ENCODE data around the gene HPCAL1. TPM values are rescaled to one million over a fixed set of nuclear protein-coding genes. Genes with fewer than 3 reads are reported as not detected.

The HPCAL1 gene
- total RNA-seq, 2 donors from 2014 or later: 44.2 TPM

DNA sequence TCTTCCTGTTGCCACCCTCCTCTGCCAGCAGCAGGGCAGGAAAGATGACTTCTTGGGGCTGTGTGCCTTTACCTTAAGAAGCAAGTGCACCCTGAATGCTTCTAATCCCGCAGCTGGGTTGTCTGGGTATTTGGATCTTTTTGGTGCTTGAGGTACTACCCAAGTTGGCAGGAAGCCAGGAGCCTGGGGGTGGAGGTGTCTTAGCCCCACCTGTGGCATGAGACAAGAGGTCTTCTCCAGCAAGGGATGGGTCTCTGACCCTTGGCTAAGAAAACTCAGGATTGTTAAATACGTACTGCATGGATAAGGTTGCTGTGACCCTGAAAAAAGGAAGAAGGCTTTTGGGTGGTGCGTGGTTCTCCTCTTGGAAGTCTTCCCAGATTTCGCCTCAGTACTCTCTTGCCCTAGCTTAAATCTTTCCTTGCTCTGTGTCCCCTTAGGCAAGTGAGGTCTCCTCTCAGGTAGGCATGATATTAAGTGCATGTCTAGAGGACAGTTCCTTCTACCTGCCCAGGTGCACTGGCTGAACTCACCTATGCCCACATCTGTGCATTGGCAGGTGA lies 4.3 kb downstream of the HPCAL1 start:
- H3K9me3 ChIP-seq (ENCODE audit: control insufficient read depth, low read length, poor library complexity, severe bottlenecking): no peaks in the 10 kb centered on the region
- Mint-ChIP-seq H3K4me1 (peaks cover 29% of the 10 kb centered on the region), H3K36me3 (ENCODE audit: low read depth) (no peaks in the 10 kb centered on the region), H3K4me3 (peak overlapping the region; percentile 9), H3K27me3 (no peaks in the 10 kb centered on the region), H3K27ac (peak overlapping the region; percentile 8)
- DNase-seq: no peak
- no peak for ATAC-seq

DNA sequence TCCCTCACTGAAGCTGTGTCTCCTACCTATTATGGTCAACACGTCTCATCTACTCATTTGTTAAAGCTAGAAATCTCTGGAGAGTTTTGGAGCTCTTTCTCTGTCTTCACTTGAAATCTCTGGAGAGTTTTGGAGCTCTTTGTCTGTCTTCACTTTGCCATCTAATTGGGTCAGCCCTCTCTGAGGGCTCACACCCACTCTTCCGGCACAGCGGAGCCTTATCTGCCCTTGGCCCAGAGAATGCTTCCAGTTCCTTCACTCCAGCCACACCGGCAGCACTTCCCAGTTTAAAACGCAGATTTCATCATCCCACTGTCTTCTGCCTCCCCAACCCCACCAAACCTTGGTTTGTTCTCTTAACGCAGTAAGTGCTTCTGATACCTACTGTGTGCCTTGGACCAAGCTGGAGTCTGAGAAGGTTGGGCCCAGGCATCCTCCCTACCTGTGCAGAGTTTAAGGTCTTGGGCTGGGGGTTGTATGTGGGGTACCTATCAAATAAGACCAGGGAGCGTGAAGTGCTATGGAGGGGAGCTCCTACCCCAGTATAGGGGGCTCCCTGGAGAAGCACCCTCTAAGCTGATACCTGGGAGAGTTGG lies 5.0 kb downstream of the HPCAL1 start:
- Mint-ChIP-seq H3K27ac (peak overlapping the region; percentile 8), H3K36me3 (ENCODE audit: low read depth) (no peaks in the 10 kb centered on the region), H3K4me3 (no peak overlapping the region), H3K4me1 (peaks cover 29% of the 10 kb centered on the region), H3K27me3 (no peaks in the 10 kb centered on the region)
- H3K9me3 ChIP-seq (ENCODE audit: control insufficient read depth, low read length, poor library complexity, severe bottlenecking): no peaks in the 10 kb centered on the region
- ATAC-seq (no peak), DNase-seq (no peak)

DNA sequence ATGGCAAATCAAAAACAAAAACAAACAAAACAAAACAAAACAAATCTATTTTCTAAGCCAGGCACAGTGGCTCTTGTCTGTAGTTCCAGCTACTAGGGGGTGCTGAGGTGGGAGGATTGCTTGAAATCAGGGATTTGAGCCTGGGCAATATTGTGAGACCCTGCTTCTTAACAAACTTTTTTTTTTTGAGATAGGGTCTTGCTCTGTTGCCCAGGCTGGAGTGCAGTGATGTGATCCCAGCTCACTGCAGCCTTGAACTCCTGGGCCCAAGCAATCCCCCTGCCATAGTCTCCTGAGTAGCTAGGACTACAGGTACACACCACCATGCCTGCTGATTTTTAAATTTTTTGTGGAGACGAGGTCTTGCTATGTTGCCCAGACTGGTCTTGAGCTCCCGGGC lies 6.2 kb downstream of the HPCAL1 start:
- Mint-ChIP-seq H3K27ac (no peak overlapping the region), H3K4me1 (peaks cover 29% of the 10 kb centered on the region), H3K36me3 (ENCODE audit: low read depth) (no peaks in the 10 kb centered on the region)

DNA sequence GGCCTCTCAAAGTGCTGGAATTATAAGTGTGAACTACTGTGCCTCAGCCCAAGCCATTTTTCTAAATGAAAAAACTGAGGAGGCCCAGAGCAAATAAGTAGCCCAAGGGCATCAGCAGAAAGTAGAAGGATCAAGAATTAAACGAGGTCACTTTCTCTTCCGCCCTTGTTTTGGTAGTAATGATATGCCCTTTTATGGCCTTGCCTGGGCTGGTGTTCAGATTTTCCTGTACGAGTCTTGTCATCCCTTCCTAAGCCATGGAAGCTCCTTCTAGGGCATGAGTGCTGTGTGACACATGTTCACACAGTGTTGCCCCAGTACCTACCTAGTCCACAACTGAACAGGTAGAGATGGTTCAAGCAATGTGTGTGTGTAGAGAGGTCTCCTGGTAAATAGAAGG lies 6.6 kb downstream of the HPCAL1 start:
- Mint-ChIP-seq H3K4me3 (no peak overlapping the region), H3K27me3 (no peaks in the 10 kb centered on the region), H3K27ac (no peak overlapping the region), H3K36me3 (ENCODE audit: low read depth) (no peaks in the 10 kb centered on the region), H3K4me1 (peaks cover 28% of the 10 kb centered on the region)
- DNase-seq (no peak), ATAC-seq (no peak)
- no peaks in the 10 kb centered on the region for H3K9me3 ChIP-seq (ENCODE audit: control insufficient read depth, low read length, poor library complexity, severe bottlenecking)

More for the DNA sequence above, 6.2 kb downstream of the HPCAL1 start:
- no peak for DNase-seq
- H3K4me3 Mint-ChIP-seq: no peak overlapping the region
- no peaks in the 10 kb centered on the region for H3K27me3 Mint-ChIP-seq
- no peak for ATAC-seq
- no peaks in the 10 kb centered on the region for H3K9me3 ChIP-seq (ENCODE audit: control insufficient read depth, low read length, poor library complexity, severe bottlenecking)

DNA sequence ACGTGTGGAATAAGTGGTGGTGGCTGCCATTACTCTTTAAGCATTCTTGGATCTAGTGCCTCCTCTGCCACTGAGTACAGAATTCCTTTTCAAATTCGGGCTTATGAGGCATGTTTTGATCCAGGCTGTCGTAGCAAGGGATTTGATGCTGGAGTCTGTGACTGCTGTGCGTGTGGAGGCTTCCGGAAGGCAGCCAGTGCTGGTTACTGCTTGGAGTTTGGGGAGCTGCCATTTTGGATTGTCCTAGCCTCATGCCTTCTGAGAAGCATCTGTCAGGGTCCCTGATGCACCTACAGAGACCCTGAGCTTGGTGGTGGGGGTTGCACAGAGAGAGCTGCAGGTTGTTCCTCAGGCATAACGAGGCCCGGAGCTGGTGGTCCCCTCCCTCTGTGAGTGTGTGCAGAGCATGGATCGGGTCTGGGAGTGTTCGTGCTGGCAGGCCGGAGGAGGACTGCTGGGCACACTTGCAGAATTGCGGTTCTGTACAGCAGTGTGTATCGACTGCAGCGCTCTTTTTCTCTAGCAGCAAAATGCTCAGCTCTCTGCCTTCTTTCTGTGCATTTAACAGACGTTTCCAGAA lies 7.7 kb downstream of the HPCAL1 start:
- no peak for ATAC-seq
- no peaks in the 10 kb centered on the region for H3K27me3 Mint-ChIP-seq
- no peaks in the 10 kb centered on the region for H3K36me3 Mint-ChIP-seq (ENCODE audit: low read depth)
- no peak overlapping the region for H3K4me3 Mint-ChIP-seq
- peaks cover 22% of the 10 kb centered on the region for H3K4me1 Mint-ChIP-seq
- H3K27ac Mint-ChIP-seq: no peak overlapping the region
- H3K9me3 ChIP-seq (ENCODE audit: control insufficient read depth, low read length, poor library complexity, severe bottlenecking): no peaks in the 10 kb centered on the region
- DNase-seq: no peak

DNA sequence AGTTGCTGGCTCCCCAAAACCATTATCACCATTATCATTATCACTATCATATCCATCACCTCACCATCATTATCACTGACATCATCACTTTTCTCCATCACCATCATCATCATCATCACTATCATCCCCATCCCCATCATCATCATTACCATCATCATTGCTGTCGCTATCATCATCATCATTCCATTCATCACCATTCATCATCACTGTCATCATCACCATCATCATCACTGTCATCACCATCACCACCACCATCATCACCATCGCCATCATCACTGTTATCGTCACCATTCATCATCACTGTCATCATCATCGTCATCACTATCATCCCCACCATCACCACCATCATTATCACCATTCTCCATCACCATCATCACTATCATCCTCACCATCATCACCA lies 9.0 kb downstream of the HPCAL1 start:
- H3K9me3 ChIP-seq (ENCODE audit: control insufficient read depth, low read length, poor library complexity, severe bottlenecking): no peaks in the 10 kb centered on the region
- no peaks in the 10 kb centered on the region for H3K27me3 Mint-ChIP-seq
- no peaks in the 10 kb centered on the region for H3K36me3 Mint-ChIP-seq (ENCODE audit: low read depth)
- peaks cover 17% of the 10 kb centered on the region for H3K4me1 Mint-ChIP-seq
- ATAC-seq: no peak
- H3K4me3 Mint-ChIP-seq: no peak overlapping the region
- DNase-seq: no peak
- H3K27ac Mint-ChIP-seq: no peak overlapping the region

DNA sequence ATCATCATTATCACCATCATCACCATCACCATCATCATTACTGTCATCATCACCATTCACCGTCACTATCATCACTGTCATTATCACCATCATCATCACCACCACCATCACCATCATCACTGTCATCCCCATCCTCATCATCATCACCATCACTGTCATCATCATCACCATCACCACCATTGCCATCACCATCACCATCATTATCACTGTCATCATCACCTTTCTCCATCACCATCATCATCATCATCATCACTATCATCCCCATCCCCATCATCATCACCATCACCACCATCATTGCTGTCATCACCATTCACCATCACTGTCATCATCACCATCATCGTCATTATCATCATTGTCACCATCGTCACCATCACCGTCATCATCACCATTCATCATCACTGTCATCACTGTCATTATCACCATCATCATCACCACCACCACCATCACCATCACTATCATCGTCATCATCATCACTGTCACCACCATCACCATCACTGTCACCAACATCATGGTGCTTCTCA lies 9.8 kb downstream of the HPCAL1 start:
- no peaks in the 10 kb centered on the region for H3K9me3 ChIP-seq (ENCODE audit: control insufficient read depth, low read length, poor library complexity, severe bottlenecking)
- no peak overlapping the region for H3K27ac Mint-ChIP-seq
- H3K4me3 Mint-ChIP-seq: no peak overlapping the region
- no peak for DNase-seq
- no peaks in the 10 kb centered on the region for H3K27me3 Mint-ChIP-seq
- ATAC-seq: no peak
- H3K36me3 Mint-ChIP-seq (ENCODE audit: low read depth): no peaks in the 10 kb centered on the region
- peaks cover 13% of the 10 kb centered on the region for H3K4me1 Mint-ChIP-seq

DNA sequence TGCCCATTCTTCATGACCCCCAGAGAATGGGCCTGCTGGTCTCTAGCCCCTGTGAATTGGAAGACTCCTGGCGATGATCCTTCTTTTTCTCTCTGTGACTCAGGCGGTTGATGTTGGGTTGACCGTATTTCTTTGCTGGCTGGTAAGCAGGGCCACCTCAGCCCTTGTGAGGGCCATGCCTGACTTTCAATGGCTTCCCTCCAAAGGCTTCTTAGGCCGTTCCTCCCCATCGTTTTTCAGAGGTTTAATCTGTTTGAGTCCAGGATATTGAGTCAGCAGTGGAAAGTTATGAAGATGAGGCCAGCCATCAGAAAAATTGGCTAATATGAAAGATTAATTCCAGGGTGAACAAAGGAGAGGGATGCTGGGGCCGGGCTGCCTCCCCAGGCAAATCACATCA lies 13.6 kb downstream of the HPCAL1 start:
- DNase-seq (no peak), ATAC-seq (no peak)
- Mint-ChIP-seq H3K4me1 (peaks cover 13% of the 10 kb centered on the region), H3K4me3 (no peak overlapping the region), H3K27ac (peak overlapping the region; percentile 12), H3K27me3 (no peaks in the 10 kb centered on the region), H3K36me3 (ENCODE audit: low read depth) (no peaks in the 10 kb centered on the region)
- no peaks in the 10 kb centered on the region for H3K9me3 ChIP-seq (ENCODE audit: control insufficient read depth, low read length, poor library complexity, severe bottlenecking)

DNA sequence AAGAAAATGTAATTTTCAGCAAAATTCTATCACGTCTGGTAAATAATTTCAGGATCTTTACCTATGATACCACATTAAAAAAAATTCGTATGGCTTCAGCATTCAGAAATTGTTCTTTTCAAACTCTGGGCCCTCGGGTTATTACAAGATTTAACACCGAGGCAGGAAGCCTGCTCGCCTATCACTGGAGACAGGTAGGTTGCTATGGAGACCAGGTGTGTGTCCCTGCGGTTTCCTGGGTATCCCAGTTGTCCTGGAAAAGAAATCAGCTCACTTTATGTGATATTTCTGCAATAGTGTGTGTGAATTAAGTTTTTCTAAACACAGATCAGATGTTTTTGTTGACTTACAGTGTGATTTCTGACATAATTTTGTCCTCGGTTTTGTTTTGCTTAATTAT lies 14.2 kb downstream of the HPCAL1 start:
- no peaks in the 10 kb centered on the region for H3K36me3 Mint-ChIP-seq (ENCODE audit: low read depth)
- no peak overlapping the region for H3K27ac Mint-ChIP-seq
- no peak overlapping the region for H3K4me3 Mint-ChIP-seq
- H3K9me3 ChIP-seq (ENCODE audit: control insufficient read depth, low read length, poor library complexity, severe bottlenecking): no peaks in the 10 kb centered on the region
- DNase-seq (no peak), ATAC-seq (no peak)
- H3K4me1 Mint-ChIP-seq: peaks cover 13% of the 10 kb centered on the region
- H3K27me3 Mint-ChIP-seq: no peaks in the 10 kb centered on the region

DNA sequence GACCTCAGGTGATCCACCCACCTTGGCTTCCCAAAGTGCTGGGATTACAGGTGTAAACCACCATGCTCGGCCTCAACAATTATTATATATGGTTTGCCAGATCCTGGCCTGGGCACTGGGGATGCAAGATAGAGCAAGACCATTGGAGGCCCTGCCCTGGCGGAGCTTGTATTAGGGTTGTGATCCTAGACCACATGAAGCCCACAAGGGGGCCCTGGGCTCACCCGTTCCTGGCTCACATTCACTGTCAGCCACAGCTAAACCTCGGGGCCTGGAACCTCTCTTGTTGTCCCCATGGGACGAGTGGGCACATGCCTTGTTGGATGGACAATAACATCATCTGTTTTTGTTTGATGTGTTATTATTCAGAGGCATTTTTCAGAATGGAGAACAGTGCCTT lies 14.9 kb downstream of the HPCAL1 start:
- DNase-seq (no peak), ATAC-seq (no peak)
- H3K36me3 Mint-ChIP-seq (ENCODE audit: low read depth): peaks cover 2% of the 10 kb centered on the region
- H3K4me3 Mint-ChIP-seq: no peak overlapping the region
- H3K27me3 Mint-ChIP-seq: no peaks in the 10 kb centered on the region
- no peak overlapping the region for H3K27ac Mint-ChIP-seq
- H3K9me3 ChIP-seq (ENCODE audit: control insufficient read depth, low read length, poor library complexity, severe bottlenecking): no peaks in the 10 kb centered on the region
- peaks cover 13% of the 10 kb centered on the region for H3K4me1 Mint-ChIP-seq

DNA sequence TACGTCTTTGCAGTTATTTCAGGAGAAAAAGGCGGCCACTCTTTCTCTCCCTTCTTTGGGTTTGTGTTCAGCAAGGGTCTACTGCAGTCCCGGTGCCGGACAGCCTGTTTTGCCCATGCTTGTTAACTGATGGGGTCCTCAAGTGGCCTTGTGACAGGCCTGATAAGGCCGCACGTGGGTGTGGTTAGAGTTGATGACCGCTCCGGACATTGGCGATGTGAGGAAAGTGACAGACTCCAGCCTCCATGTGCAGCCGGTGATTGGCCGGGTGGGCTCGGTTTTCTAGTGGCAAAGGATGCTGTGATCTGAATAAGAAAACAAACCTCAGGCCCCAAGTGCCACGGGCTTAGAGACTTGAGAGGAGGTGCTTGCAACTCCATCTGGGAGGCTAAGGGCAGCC lies 15.6 kb downstream of the HPCAL1 start:
- Mint-ChIP-seq H3K4me3 (no peak overlapping the region), H3K4me1 (peaks cover 17% of the 10 kb centered on the region), H3K27ac (no peak overlapping the region), H3K27me3 (no peaks in the 10 kb centered on the region), H3K36me3 (ENCODE audit: low read depth) (peaks cover 2% of the 10 kb centered on the region)
- DNase-seq (no peak), ATAC-seq (no peak)
- H3K9me3 ChIP-seq (ENCODE audit: control insufficient read depth, low read length, poor library complexity, severe bottlenecking): no peaks in the 10 kb centered on the region

DNA sequence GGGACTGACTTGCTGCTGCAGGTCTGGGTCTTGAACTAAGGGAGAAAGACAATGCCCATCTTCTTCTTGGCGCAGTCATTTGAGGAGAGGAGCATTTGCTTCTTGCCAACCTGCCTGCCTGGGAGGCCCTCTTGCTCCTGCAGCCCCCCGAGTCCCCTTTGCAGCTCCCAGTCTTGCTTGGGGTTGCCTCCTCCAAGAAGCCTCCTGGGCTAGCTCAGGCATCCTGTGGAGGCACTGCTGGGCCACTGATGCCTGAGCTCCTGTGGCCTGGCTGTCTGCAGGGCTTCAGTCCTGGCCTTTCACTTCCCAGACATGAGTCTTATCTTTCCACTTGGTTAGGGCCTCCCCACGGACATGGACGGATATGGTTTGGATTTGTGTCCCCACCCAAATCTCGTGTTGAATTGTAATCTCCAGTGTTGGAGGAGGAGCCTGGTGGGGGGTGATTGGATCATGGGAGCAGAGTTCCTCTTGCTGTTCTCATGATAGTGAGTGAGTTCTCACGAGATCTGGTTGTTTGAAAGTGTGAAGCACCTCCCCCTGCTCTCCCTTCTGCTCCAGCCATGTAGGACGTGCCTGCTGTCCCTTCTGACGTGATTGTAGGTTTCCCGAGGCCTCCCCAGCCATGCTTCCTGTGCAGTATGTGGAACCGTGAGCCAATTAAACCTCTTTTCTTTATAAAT lies 17.3 kb downstream of the HPCAL1 start:
- no peaks in the 10 kb centered on the region for H3K9me3 ChIP-seq (ENCODE audit: control insufficient read depth, low read length, poor library complexity, severe bottlenecking)
- ATAC-seq (no peak), DNase-seq (no peak)
- H3K27me3 Mint-ChIP-seq: no peaks in the 10 kb centered on the region
- peaks cover 2% of the 10 kb centered on the region for H3K36me3 Mint-ChIP-seq (ENCODE audit: low read depth)
- peaks cover 20% of the 10 kb centered on the region for H3K4me1 Mint-ChIP-seq
- H3K27ac Mint-ChIP-seq: peak overlapping the region; percentile 74
- no peak overlapping the region for H3K4me3 Mint-ChIP-seq

DNA sequence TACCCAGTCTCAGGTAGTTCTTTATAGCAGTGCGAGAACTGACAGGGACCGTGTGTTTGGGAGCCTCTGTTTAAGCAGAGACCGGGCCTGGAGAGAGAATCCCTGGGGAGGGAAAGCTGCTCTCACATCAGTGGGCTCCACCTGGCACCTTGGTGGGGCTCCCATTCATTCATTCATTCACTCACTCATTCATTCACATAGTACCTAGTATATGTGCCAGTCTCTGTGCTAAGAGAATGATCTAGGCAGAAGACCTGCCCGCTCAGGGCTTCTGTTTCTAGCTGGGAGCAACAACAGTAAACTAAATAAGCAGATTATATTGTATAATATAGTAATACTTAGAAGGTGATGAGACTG lies 17.8 kb downstream of the HPCAL1 start:
- Mint-ChIP-seq H3K27ac (peak overlapping the region; percentile 74), H3K4me1 (peaks cover 21% of the 10 kb centered on the region), H3K36me3 (ENCODE audit: low read depth) (peaks cover 2% of the 10 kb centered on the region), H3K4me3 (no peak overlapping the region), H3K27me3 (no peaks in the 10 kb centered on the region)
- H3K9me3 ChIP-seq (ENCODE audit: control insufficient read depth, low read length, poor library complexity, severe bottlenecking): no peaks in the 10 kb centered on the region
- DNase-seq: no peak
- no peak for ATAC-seq

Data from T-helper 17 cell (primary cell).